Panc1 (cell line): ENCODE results near the gene FARP1. TPM values are rescaled to one million over a fixed set of nuclear protein-coding genes. Genes with fewer than 3 reads are reported as not detected.

Experiments
- ATAC-seq: fragments of 200-7000 bp; cut with Tn5 transposase; 2 replicates; pipeline ENCODE4 v1.9.1; 2020; ENCODE audit warnings: mild to moderate bottlenecking, moderate library complexity
- BruUV-seq: library from RNA; stranded (reverse); fragments of 400-500 nt; replicated peaks from 2 replicates; lab custom pipeline; 2021; lab: Mats Ljungman, UMichigan
- CTCF ChIA-PET: fragments of 300-600 bp; sonication (Branson Sonifier 250); formaldehyde crosslinking; loops from one replicate; lab custom pipeline; 2022; ENCODE audit warnings: antibody characterized with exemption; lab: Charles Lee
- POLR2A ChIA-PET: fragments of 300-600 bp; sonication (Branson Sonifier 250); formaldehyde crosslinking; loops from one replicate; lab custom pipeline; 2022; ENCODE audit warnings: antibody characterized with exemption; lab: Charles Lee
- DNase-seq: peaks from one replicate; pipeline ENCODE4 v3.0.0-alpha.2; 2010; ENCODE audit warnings: low read depth, low spot score
- H3K27ac ChIP-seq: 2 replicates; pipeline ENCODE4 v1.5.1; 2011; ENCODE audit warnings: mild to moderate bottlenecking, low read length, inconsistent platforms
- H3K27me3 ChIP-seq: fragments of 200-500 bp; sonication (Bioruptor generic); 2 replicates; pipeline ENCODE4 v1.6.0; 2014; ENCODE audit warnings: low read length, inconsistent platforms; ENCODE audit not compliant: control insufficient read depth, insufficient read depth
- H3K36me3 ChIP-seq: fragments of 200-500 bp; sonication (Bioruptor generic); 2 replicates; pipeline ENCODE4 v1.5.1; 2014; ENCODE audit warnings: inconsistent platforms, mild to moderate bottlenecking, low read length, moderate library complexity; ENCODE audit not compliant: control insufficient read depth, insufficient read depth
- H3K4me1 ChIP-seq: 2 replicates; pipeline ENCODE4 v1.5.1; 2011; ENCODE audit warnings: inconsistent platforms, mild to moderate bottlenecking, low read length, moderate library complexity; ENCODE audit not compliant: control insufficient read depth, insufficient read depth
- H3K4me3 ChIP-seq, 2 experiments: 2 replicates each; pipeline ENCODE4 v1.5.1; 2011 to 2012; ENCODE audit warnings: low read depth in 2 of 2, low read length in 2 of 2, mild to moderate bottlenecking in 2 of 2, inconsistent platforms in 1 of 2, moderate library complexity in 1 of 2
- H3K9me3 ChIP-seq: fragments of 200-500 bp; sonication (Bioruptor generic); 2 replicates; pipeline ENCODE4 v1.5.1; 2014; ENCODE audit warnings: low read depth, mild to moderate bottlenecking, inconsistent platforms, low read length, moderate library complexity; ENCODE audit not compliant: control insufficient read depth, insufficient read depth
- POLR2AphosphoS5 ChIP-seq: IDR thresholded peaks from 2 replicates; pipeline ENCODE4 v1.6.1; 2012; ENCODE audit warnings: mild to moderate bottlenecking, low read depth, low read length, moderate library complexity
- SIN3A ChIP-seq: IDR thresholded peaks from 2 replicates; pipeline ENCODE4 v1.6.1; 2012; ENCODE audit warnings: low read depth, mild to moderate bottlenecking, low read length, moderate library complexity, borderline replicate concordance; ENCODE audit not compliant: insufficient read depth
- TCF7L2 ChIP-seq: IDR thresholded peaks from 2 replicates; pipeline ENCODE4 v1.6.1; 2011; ENCODE audit warnings: mild to moderate bottlenecking, low read depth, low read length, inconsistent platforms
- in situ Hi-C: cut with HindIII; loops from 2 replicates; pipeline ENCODE4 v1.10.0; 2016; ENCODE audit warnings: low sequenced_read_pairs, low pct_unique_long_range_greater_than_20kb
- intact Hi-C: fragments of 100-400 bp; cut with micrococcal nuclease; formaldehyde crosslinking; loops from one replicate; pipeline ENCODE4 v1.10.0; 2022; ENCODE audit not compliant: unreplicated experiment
- total RNA-seq: library from RNA; stranded (reverse); gene quantifications from one replicate; pipeline ENCODE4 v1.2.1, GENCODE V29; 2021; ENCODE audit not compliant: unreplicated experiment
- TF ChIP-seq, protein P1 (sequence below), 2 experiments: IDR thresholded peaks; 2 replicates each; pipeline ENCODE4 v1.6.1; 2011 to 2012; ENCODE audit warnings: low read depth in 2 of 2, control low read depth in 1 of 2, low read length in 1 of 2, mild to moderate bottlenecking in 1 of 2, moderate library complexity in 1 of 2; ENCODE audit not compliant: insufficient read depth in 1 of 2
- TF ChIP-seq, protein P2 (sequence below): fragments of 450-650 bp; IDR thresholded peaks from 2 replicates; pipeline ENCODE4 v1.5.1; 2017; ENCODE audit warnings: mild to moderate bottlenecking

FARP1 gene
- total RNA-seq, 1 experiment from 2014 or later: 61.9 TPM

DNA sequence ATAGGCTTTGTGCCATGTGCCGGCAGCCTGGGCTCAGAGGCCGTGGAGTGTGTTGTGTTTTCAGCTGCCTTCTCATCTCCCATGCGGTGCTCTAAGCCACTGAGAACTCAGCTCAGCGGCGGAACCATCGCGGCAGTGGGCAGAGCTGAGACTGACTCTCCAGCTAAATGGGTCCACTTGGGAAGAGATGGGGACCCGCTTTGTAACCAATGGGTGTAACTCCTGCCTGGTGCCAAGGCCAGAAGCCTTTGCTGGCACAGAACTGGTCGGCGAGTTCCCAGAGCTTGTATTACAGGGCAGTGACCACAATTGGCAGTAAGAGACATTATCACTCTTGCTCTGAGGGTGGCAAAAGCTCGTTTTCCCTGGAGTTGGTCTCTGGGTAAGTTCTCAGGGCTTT, 251.0 kb downstream of the FARP1 start:
- TF ChIP-seq SIN3A: no peak
- no peak for TF ChIP-seq TCF7L2
- TF ChIP-seq, protein P1, sequence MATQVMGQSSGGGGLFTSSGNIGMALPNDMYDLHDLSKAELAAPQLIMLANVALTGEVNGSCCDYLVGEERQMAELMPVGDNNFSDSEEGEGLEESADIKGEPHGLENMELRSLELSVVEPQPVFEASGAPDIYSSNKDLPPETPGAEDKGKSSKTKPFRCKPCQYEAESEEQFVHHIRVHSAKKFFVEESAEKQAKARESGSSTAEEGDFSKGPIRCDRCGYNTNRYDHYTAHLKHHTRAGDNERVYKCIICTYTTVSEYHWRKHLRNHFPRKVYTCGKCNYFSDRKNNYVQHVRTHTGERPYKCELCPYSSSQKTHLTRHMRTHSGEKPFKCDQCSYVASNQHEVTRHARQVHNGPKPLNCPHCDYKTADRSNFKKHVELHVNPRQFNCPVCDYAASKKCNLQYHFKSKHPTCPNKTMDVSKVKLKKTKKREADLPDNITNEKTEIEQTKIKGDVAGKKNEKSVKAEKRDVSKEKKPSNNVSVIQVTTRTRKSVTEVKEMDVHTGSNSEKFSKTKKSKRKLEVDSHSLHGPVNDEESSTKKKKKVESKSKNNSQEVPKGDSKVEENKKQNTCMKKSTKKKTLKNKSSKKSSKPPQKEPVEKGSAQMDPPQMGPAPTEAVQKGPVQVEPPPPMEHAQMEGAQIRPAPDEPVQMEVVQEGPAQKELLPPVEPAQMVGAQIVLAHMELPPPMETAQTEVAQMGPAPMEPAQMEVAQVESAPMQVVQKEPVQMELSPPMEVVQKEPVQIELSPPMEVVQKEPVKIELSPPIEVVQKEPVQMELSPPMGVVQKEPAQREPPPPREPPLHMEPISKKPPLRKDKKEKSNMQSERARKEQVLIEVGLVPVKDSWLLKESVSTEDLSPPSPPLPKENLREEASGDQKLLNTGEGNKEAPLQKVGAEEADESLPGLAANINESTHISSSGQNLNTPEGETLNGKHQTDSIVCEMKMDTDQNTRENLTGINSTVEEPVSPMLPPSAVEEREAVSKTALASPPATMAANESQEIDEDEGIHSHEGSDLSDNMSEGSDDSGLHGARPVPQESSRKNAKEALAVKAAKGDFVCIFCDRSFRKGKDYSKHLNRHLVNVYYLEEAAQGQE (IDR thresholded peaks at IDR 0.05; ENCODE audit: insufficient read depth in 1 of 2, low read depth in 2 of 2, low read length in 1 of 2): no peak
- TF ChIP-seq POLR2AphosphoS5: no peak
- TF ChIP-seq, protein P2, sequence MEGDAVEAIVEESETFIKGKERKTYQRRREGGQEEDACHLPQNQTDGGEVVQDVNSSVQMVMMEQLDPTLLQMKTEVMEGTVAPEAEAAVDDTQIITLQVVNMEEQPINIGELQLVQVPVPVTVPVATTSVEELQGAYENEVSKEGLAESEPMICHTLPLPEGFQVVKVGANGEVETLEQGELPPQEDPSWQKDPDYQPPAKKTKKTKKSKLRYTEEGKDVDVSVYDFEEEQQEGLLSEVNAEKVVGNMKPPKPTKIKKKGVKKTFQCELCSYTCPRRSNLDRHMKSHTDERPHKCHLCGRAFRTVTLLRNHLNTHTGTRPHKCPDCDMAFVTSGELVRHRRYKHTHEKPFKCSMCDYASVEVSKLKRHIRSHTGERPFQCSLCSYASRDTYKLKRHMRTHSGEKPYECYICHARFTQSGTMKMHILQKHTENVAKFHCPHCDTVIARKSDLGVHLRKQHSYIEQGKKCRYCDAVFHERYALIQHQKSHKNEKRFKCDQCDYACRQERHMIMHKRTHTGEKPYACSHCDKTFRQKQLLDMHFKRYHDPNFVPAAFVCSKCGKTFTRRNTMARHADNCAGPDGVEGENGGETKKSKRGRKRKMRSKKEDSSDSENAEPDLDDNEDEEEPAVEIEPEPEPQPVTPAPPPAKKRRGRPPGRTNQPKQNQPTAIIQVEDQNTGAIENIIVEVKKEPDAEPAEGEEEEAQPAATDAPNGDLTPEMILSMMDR: no peak
- ChIA-PET CTCF (no interaction called here), POLR2A (no interaction called here)
- H3K27ac ChIP-seq: no peak overlapping the region
- H3K4me3 ChIP-seq: no peak overlapping the region
- no peaks in the 10 kb centered on the region for H3K36me3 ChIP-seq
- in situ Hi-C loops: no loop called here
- H3K9me3 ChIP-seq: no peaks in the 10 kb centered on the region
- H3K4me1 ChIP-seq: no peaks in the 10 kb centered on the region
- DNase-seq (no peak), ATAC-seq (no peak)
- BruUV-seq: no TSS peak
- H3K27me3 ChIP-seq: no peaks in the 10 kb centered on the region
- intact Hi-C loops: no loop called here

DNA sequence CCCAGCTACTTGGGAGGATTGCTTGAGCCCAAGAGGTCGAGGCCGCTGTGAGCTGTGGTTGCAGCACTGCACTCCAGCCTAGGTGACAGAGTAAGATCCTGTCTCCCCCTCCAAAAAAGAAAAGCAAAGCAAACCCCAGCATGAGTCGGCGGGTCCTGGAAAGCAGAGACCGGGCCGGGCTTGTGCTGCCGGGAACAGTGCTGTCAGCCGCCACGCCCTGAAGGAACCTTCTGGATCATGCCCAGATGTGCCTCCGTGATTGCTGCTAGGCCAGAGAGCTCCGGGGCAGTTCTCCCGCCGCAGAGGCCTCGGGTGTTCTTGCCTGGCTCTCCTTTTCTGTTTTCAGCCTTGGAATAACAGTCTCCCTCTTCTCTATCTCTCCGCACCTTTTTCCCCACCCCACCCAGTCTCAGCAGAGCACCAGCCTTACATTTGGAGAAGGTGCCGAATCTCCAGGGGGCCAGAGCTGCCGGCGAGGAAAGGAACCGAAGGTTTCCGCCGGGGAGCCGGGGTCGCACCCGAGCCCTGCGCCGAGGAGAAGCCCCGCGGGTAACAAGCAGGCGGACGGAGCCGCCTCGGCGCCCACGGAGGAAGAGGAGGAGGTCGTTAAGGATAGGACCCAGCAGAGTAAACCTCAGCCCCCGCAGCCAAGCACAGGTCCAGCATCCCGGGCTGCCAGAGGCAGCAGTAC, 252.1 kb downstream of the FARP1 start:
- intact Hi-C loops: no loop called here
- Histone ChIP-seq H3K4me1 (no peaks in the 10 kb centered on the region), H3K27ac (no peak overlapping the region), H3K27me3 (no peaks in the 10 kb centered on the region), H3K9me3 (no peaks in the 10 kb centered on the region), H3K36me3 (no peaks in the 10 kb centered on the region), H3K4me3 (no peak overlapping the region)
- POLR2A ChIA-PET: no interaction called here
- CTCF ChIA-PET: no interaction called here
- no peak for DNase-seq
- no TSS peak for BruUV-seq
- TF ChIP-seq, protein P1 (IDR thresholded peaks at IDR 0.05; ENCODE audit: insufficient read depth in 1 of 2, low read depth in 2 of 2, low read length in 1 of 2): no peak
- TF ChIP-seq POLR2AphosphoS5: no peak
- TF ChIP-seq SIN3A: no peak
- no peak for TF ChIP-seq TCF7L2
- TF ChIP-seq, protein P2: no peak
- ATAC-seq: no peak
- in situ Hi-C loops: no loop called here
